ENCODE data around the gene CCDC174.

GRCh38 chr3:14703128-14703750 is 51.7 kb downstream of the CCDC174 start:
- TF ChIP-seq SIN3A (IDR thresholded peaks at IDR 0.05; ENCODE audit: borderline replicate concordance, insufficient read depth, low read length) (no peak), TAF1 (IDR thresholded peaks at IDR 0.05; ENCODE audit: borderline replicate concordance, insufficient read depth, low read length) (no peak), POLR2AphosphoS5 (IDR thresholded peaks at IDR 0.05; ENCODE audit: low read depth, low read length) (no peak), REST (IDR thresholded peaks at IDR 0.05; ENCODE audit: insufficient read depth in 1 of 2, low read depth in 2 of 2, low read length in 2 of 2) (no peak), FOXP2 (optimal IDR thresholded peaks at IDR 0.05; ENCODE audit: borderline replicate concordance, extremely low read depth, extremely low read length, insufficient read depth) (no peak)
